ENCODE data around the gene MAP7. TPM values are rescaled to one million over a fixed set of nuclear protein-coding genes. Genes with fewer than 3 reads are reported as not detected.
A peak's percentile ranks its signal among the peaks of the same experiment; 100 is the strongest.
"Not testable (repeated sequence)": the region's sequence is repeated elsewhere in the genome, so short reads cannot be mapped to it uniquely, and the experiment has no call there.

Gene MAP7
- total RNA-seq, 1 donor: 1.4 TPM

- Histone ChIP-seq H2AFZ (ENCODE audit: low read length) (peak overlapping the region; percentile 82), H3K27me3 (ENCODE audit: insufficient read depth, low read length) (no peaks in the 10 kb centered on the region), H3K79me2 (ENCODE audit: insufficient read depth, low read length) (no peaks in the 10 kb centered on the region), H3K4me2 (ENCODE audit: insufficient read depth, low read length) (peak overlapping the region; percentile 68), H4K20me1 (ENCODE audit: insufficient read depth, low read length) (no peaks in the 10 kb centered on the region), H3K4me1 (ENCODE audit: insufficient read depth, low read length) (peaks cover 25% of the 10 kb centered on the region), H3K36me3 (ENCODE audit: insufficient read depth, low read length) (peaks cover 4% of the 10 kb centered on the region), H3K9me3 (ENCODE audit: low read depth, low read length) (no peaks in the 10 kb centered on the region), H3K27ac (ENCODE audit: low read depth, low read length) (peak overlapping the region; percentile 97), H3K4me3 (ENCODE audit: insufficient read depth, low read length) (peak overlapping the region; percentile 31)
- TF ChIP-seq, protein P1, sequence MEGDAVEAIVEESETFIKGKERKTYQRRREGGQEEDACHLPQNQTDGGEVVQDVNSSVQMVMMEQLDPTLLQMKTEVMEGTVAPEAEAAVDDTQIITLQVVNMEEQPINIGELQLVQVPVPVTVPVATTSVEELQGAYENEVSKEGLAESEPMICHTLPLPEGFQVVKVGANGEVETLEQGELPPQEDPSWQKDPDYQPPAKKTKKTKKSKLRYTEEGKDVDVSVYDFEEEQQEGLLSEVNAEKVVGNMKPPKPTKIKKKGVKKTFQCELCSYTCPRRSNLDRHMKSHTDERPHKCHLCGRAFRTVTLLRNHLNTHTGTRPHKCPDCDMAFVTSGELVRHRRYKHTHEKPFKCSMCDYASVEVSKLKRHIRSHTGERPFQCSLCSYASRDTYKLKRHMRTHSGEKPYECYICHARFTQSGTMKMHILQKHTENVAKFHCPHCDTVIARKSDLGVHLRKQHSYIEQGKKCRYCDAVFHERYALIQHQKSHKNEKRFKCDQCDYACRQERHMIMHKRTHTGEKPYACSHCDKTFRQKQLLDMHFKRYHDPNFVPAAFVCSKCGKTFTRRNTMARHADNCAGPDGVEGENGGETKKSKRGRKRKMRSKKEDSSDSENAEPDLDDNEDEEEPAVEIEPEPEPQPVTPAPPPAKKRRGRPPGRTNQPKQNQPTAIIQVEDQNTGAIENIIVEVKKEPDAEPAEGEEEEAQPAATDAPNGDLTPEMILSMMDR (IDR thresholded peaks at IDR 0.05; ENCODE audit: extremely low read depth, low read depth, low read length): no peak
- peak; percentile 93 for DNase-seq (ENCODE audit: insufficient read length, low spot score, missing footprints)
These were observed 43.7 kb upstream of the MAP7 start for GRCh38 chr6:136593748-136594490.

DNA sequence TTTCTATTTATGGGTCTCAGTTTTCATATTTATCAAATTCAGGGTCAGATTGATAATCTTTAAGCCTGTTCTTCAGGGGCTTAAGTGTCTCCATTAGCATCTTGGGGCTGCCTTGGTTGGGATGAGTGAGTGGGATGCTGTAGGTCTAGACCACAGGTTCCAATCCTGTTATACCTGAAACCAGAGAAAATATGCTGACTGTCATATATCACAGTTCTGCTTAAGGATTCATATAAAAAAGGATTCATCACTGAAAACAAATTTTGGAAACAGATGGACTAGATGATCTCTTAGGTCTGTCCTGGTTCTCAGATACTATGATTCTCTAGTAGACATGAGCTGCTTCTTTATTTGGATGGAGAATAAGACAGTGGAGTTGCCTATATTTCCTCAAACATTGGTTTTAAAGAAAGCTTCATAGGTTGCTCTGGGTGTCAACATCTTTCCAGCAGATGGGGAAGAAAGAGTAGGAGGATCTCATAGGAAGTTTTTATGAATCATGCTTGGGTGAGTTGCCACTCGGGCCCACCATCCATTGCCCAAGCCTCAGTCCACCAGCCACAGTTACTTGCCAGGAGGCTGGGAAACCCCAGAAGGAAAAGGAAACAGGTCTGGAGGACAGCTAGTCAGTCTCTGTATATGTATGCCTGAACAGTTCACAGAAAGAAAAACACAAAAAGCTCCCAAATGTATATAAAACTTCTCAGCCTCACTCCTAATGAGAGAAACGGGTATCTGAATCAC is 42.9 kb upstream of the MAP7 start:
- peak overlapping the region; percentile 63 for H3K4me2 ChIP-seq (ENCODE audit: insufficient read depth, low read length)

DNA sequence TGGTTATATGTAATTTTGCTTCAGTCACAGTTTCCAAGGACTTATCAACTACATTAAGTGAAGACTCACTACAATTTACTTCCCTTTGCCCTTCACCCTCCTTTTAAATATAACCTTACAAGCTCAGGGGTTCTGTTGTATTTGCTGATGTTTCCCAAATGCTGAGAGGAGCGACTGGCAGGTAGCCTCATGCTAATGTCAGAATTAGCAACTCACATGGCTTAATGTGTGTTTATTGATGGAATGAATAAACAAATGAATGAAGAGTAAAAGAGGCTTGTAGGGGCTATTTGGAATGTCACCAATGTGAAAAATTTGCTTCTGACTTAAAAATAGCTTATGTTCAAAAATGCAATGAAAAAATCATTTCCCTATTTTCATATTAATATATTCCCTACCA is 41.4 kb upstream of the MAP7 start:
- TF ChIP-seq, protein P1 (IDR thresholded peaks at IDR 0.05; ENCODE audit: extremely low read depth, low read depth, low read length): no peak
- Histone ChIP-seq H3K9me3 (ENCODE audit: low read depth, low read length) (no peaks in the 10 kb centered on the region), H3K36me3 (ENCODE audit: insufficient read depth, low read length) (peaks cover 4% of the 10 kb centered on the region)

More for the DNA sequence above, 42.9 kb upstream of the MAP7 start:
- TF ChIP-seq, protein P1 (IDR thresholded peaks at IDR 0.05; ENCODE audit: extremely low read depth, low read depth, low read length): no peak
- peak overlapping the region; percentile 97 for H3K27ac ChIP-seq (ENCODE audit: low read depth, low read length)
- H3K27me3 ChIP-seq (ENCODE audit: insufficient read depth, low read length): no peaks in the 10 kb centered on the region
- H3K4me1 ChIP-seq (ENCODE audit: insufficient read depth, low read length): peaks cover 25% of the 10 kb centered on the region
- H3K9me3 ChIP-seq (ENCODE audit: low read depth, low read length): no peaks in the 10 kb centered on the region
- H3K79me2 ChIP-seq (ENCODE audit: insufficient read depth, low read length): no peaks in the 10 kb centered on the region
- H3K36me3 ChIP-seq (ENCODE audit: insufficient read depth, low read length): peaks cover 4% of the 10 kb centered on the region
- DNase-seq (ENCODE audit: insufficient read length, low spot score, missing footprints): no peak
- no peaks in the 10 kb centered on the region for H4K20me1 ChIP-seq (ENCODE audit: insufficient read depth, low read length)
- H2AFZ ChIP-seq (ENCODE audit: low read length): peak overlapping the region; percentile 26
- no peak overlapping the region for H3K4me3 ChIP-seq (ENCODE audit: insufficient read depth, low read length)

DNA sequence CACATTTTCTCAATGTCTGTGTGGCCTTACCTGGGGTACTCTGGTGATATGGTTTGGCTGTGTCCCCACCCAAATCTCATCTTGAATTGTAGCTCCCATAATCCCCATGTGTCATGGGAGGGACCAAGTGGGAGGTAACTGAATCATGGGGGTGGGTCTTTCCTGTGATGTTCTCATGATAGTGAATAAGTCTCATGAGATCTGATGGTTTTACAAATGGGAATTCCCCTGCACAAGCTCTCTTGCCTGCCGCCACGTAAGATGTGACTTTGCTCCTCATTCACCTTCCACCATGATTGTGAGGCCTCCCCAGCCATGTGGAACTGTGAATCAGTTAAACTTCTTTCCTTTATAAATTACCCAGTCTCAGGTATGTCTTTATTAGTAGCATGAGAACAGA is 40.6 kb upstream of the MAP7 start:
- H3K4me3 ChIP-seq (ENCODE audit: insufficient read depth, low read length); H3K36me3 ChIP-seq (ENCODE audit: insufficient read depth, low read length); H3K27ac ChIP-seq (ENCODE audit: low read depth, low read length); H4K20me1 ChIP-seq (ENCODE audit: insufficient read depth, low read length); H3K9me3 ChIP-seq (ENCODE audit: low read depth, low read length); H3K79me2 ChIP-seq (ENCODE audit: insufficient read depth, low read length); H3K27me3 ChIP-seq (ENCODE audit: insufficient read depth, low read length); DNase-seq (ENCODE audit: insufficient read length, low spot score, missing footprints); H2AFZ ChIP-seq (ENCODE audit: low read length); H3K4me2 ChIP-seq (ENCODE audit: insufficient read depth, low read length): not testable (repeated sequence)
- H3K4me1 ChIP-seq (ENCODE audit: insufficient read depth, low read length): peaks cover 35% of the 10 kb centered on the region

More for the DNA sequence above, 41.4 kb upstream of the MAP7 start:
- Histone ChIP-seq H3K27ac (ENCODE audit: low read depth, low read length) (no peak overlapping the region), H2AFZ (ENCODE audit: low read length) (no peak overlapping the region), H3K79me2 (ENCODE audit: insufficient read depth, low read length) (no peaks in the 10 kb centered on the region), H3K4me3 (ENCODE audit: insufficient read depth, low read length) (no peak overlapping the region), H4K20me1 (ENCODE audit: insufficient read depth, low read length) (no peaks in the 10 kb centered on the region), H3K27me3 (ENCODE audit: insufficient read depth, low read length) (no peaks in the 10 kb centered on the region), H3K4me2 (ENCODE audit: insufficient read depth, low read length) (no peak overlapping the region), H3K4me1 (ENCODE audit: insufficient read depth, low read length) (peaks cover 29% of the 10 kb centered on the region)
- DNase-seq (ENCODE audit: insufficient read length, low spot score, missing footprints): no peak

Measured in osteoblast (primary cell).